GM12878 (cell line): ENCODE measurements around the gene CACNA1E. TPM values are rescaled to one million over a fixed set of nuclear protein-coding genes. Genes with fewer than 3 reads are reported as not detected.

ENCODE experiments used
- ATAC-seq: fragments of 200-7000 bp; cut with Tn5 transposase; 3 replicates; pipeline ENCODE4 v1.9.1; 2020; ENCODE audit warnings: mild to moderate bottlenecking, moderate library complexity
- BruUV-seq: library from RNA; stranded (reverse); fragments of 400-500 nt; replicated peaks from 2 replicates; lab custom pipeline; 2021; lab: Mats Ljungman, UMichigan
- CTCF ChIA-PET: fragments of 300-600 bp; sonication (Branson Sonifier 250); formaldehyde crosslinking; extraction: SDS; loops from one replicate; lab custom pipeline; 2021; ENCODE audit warnings: inconsistent platforms; lab: Yijun Ruan, JAX
- POLR2A ChIA-PET: fragments of 350-600 bp; formaldehyde crosslinking; extraction: SDS; loops from one replicate; lab custom pipeline; 2021; ENCODE audit warnings: inconsistent platforms; lab: Charles Lee
- RAD21 ChIA-PET: fragments of 300-600 bp; sonication (Branson Sonifier 250); formaldehyde crosslinking; loops from one replicate; lab custom pipeline; 2023; ENCODE audit warnings: antibody characterized with exemption; ENCODE audit not compliant: unreplicated experiment; lab: Charles Lee
- SMC1A ChIA-PET: fragments of 300-600 bp; sonication (Branson Sonifier 250); formaldehyde crosslinking; loops from one replicate; lab custom pipeline; 2023; ENCODE audit not compliant: unreplicated experiment, uncharacterized antibody; lab: Charles Lee
- DNase-seq: peaks from one replicate; pipeline ENCODE4 v3.0.0-alpha.2; 2011; ENCODE audit warnings: low read depth, low spot score
- FAIRE-seq: peaks from 3 replicates; lab custom pipeline; 2011; peaks lifted over from hg19 to GRCh38; lab: Jason Lieb, UNC
- H2AFZ ChIP-seq: 2 replicates; pipeline ENCODE4 v1.6.0; 2011; ENCODE audit warnings: low read depth, low read length, control low read depth; ENCODE audit not compliant: control insufficient read depth
- H3K27ac ChIP-seq: 2 replicates; pipeline ENCODE4 v1.5.1; 2011; ENCODE audit warnings: control low read depth; ENCODE audit not compliant: control insufficient read depth, insufficient read depth
- H3K27me3 ChIP-seq, 2 experiments: replicated peaks in 1 of 2; 2 replicates each; pipeline versions ENCODE4 v1.6.0 to v1.6.1; 2011; ENCODE audit warnings: low read length in 1 of 2; ENCODE audit not compliant: control insufficient read depth in 2 of 2, insufficient read depth in 2 of 2
- H3K36me3 ChIP-seq, 2 experiments: 2 replicates each; pipeline ENCODE4 v1.5.1; 2011; ENCODE audit warnings: low read length in 1 of 2; ENCODE audit not compliant: control insufficient read depth in 2 of 2, insufficient read depth in 2 of 2
- H3K4me1 ChIP-seq: 2 replicates; pipeline ENCODE4 v1.6.1; 2011; ENCODE audit warnings: mild to moderate bottlenecking, low read length, moderate library complexity, mixed read lengths; ENCODE audit not compliant: control insufficient read depth, insufficient read depth
- H3K4me2 ChIP-seq: 2 replicates; pipeline ENCODE4 v1.6.0; 2011; ENCODE audit warnings: control low read depth; ENCODE audit not compliant: control insufficient read depth, insufficient read depth
- H3K4me3 ChIP-seq: fragments of 200-600 bp; sonication (generic); 2 replicates; pipeline ENCODE4 v1.5.1; 2016
- H3K79me2 ChIP-seq: 2 replicates; pipeline ENCODE4 v1.6.0; 2011; ENCODE audit warnings: low read length; ENCODE audit not compliant: control insufficient read depth, insufficient read depth
- H3K9ac ChIP-seq: 2 replicates; pipeline ENCODE4 v1.8.0; 2011; ENCODE audit warnings: low read length, control low read depth, mixed read lengths; ENCODE audit not compliant: control insufficient read depth, insufficient read depth
- H3K9me3 ChIP-seq: replicated peaks from 3 replicates; pipeline ENCODE4 v1.5.1; 2011; ENCODE audit warnings: mild to moderate bottlenecking, low read length; ENCODE audit not compliant: control insufficient read depth, insufficient read depth
- H4K20me1 ChIP-seq: 2 replicates; pipeline ENCODE4 v1.6.0; 2011; ENCODE audit not compliant: control insufficient read depth, insufficient read depth
- EGR1 ChIP-seq, 2 experiments: IDR thresholded peaks; 1 replicate in 1 of 2; 2 replicates in 1 of 2; pipeline ENCODE4 v1.6.1; 2011 to 2012; ENCODE audit warnings: low read depth in 2 of 2, low read length in 2 of 2, borderline replicate concordance in 1 of 2, mild to moderate bottlenecking in 1 of 2, moderate library complexity in 1 of 2
- EZH2 ChIP-seq: IDR thresholded peaks from 2 replicates; pipeline ENCODE4 v1.6.1; 2012; ENCODE audit warnings: low read depth, mild to moderate bottlenecking, control low read depth, inconsistent platforms, low read length, borderline replicate concordance; ENCODE audit not compliant: control insufficient read depth
- HCFC1 ChIP-seq: fragments of 150-350 bp; IDR thresholded peaks from 2 replicates; pipeline ENCODE4 v1.6.1; 2014; ENCODE audit warnings: low read length
- MYC ChIP-seq: IDR thresholded peaks from 2 replicates; pipeline ENCODE4 v1.6.1; 2011; ENCODE audit warnings: mild to moderate bottlenecking, low read length, moderate library complexity, inconsistent platforms; ENCODE audit not compliant: insufficient read depth, insufficient replicate concordance, insufficient read length, severe bottlenecking
- POLR2A ChIP-seq: IDR thresholded peaks from 2 replicates; pipeline ENCODE4 v1.6.1; 2011; ENCODE audit warnings: low read depth, mild to moderate bottlenecking, low read length
- RAD21 ChIP-seq: IDR thresholded peaks from 2 replicates; pipeline ENCODE4 v1.6.1; 2011; ENCODE audit warnings: mild to moderate bottlenecking, low read depth, low read length, moderate library complexity; ENCODE audit not compliant: insufficient read depth
- RAD51 ChIP-seq: fragments of 450-650 bp; IDR thresholded peaks from 2 replicates; pipeline ENCODE4 v1.6.1; 2016; ENCODE audit warnings: moderate library complexity, mild to moderate bottlenecking, inconsistent platforms
- RCOR1 ChIP-seq: conservative IDR thresholded peaks from 2 replicates; pipeline ENCODE4 v1.6.1; 2012; ENCODE audit warnings: low read depth, low read length, improper control_type of control experiment
- SMAD5 ChIP-seq: IDR thresholded peaks from 2 replicates; pipeline ENCODE4 v1.6.1; 2016; ENCODE audit warnings: antibody characterized with exemption, low read depth
- SUPT20H ChIP-seq: IDR thresholded peaks from 2 replicates; pipeline ENCODE4 v1.6.1; 2011; ENCODE audit warnings: low read depth, mild to moderate bottlenecking, low read length, moderate library complexity, borderline replicate concordance; ENCODE audit not compliant: control insufficient read depth
- USF2 ChIP-seq: IDR thresholded peaks from 2 replicates; pipeline ENCODE4 v1.6.1; 2011; ENCODE audit warnings: low read depth, low read length, improper control_type of control experiment, borderline replicate concordance
- WRNIP1 ChIP-seq: IDR thresholded peaks from 2 replicates; pipeline ENCODE4 v1.6.1; 2011; ENCODE audit warnings: low read depth, low read length, improper control_type of control experiment, borderline replicate concordance
- ZBTB4 ChIP-seq: fragments of 450-650 bp; formaldehyde crosslinking; IDR thresholded peaks from 2 replicates; pipeline ENCODE4 v1.4.0; 2022; ENCODE audit warnings: mild to moderate bottlenecking, moderate library complexity
- WGBS: methylation state at CpG from one replicate; pipeline ENCODE4 v1.1.6; 2016; ENCODE audit warnings: low lambda C conversion rate; ENCODE audit not compliant: insufficient replicate concordance, insufficient coverage; ENCODE audit errors: missing lambda C conversion rate; 5-methylcytosine and 5-hydroxymethylcytosine counted together
- in situ Hi-C: fragments of 300-500 bp; cut with MboI; formaldehyde crosslinking; loops from 9 replicates; pipeline ENCODE4 v1.14.3; 2018; ENCODE audit warnings: mixed read lengths
- intact Hi-C: fragments of 100-400 bp; cut with micrococcal nuclease; formaldehyde crosslinking; loops from one replicate; pipeline ENCODE4 v1.14.2; 2022; ENCODE audit not compliant: unreplicated experiment
- polyA plus RNA-seq, 11 experiments: library from polyadenylated mRNA; depleted of rRNA in 4 of 11; unstranded in 6 of 11; stranded (reverse) in 5 of 11; fragments of >200 nt; fragmentation: Nextera tagmentation in 4 of 11; fragmentation: Illumina TruSeq in 1 of 11; extraction: Ambion mirVana in 4 of 11; extraction: Trizol in 1 of 11; gene quantifications; 1 replicate in 1 of 11; 2 replicates in 10 of 11; pipeline versions ENCODE4 v1.2.1 to v1.2.3, GENCODE V29; 2011 to 2016; ENCODE audit warnings: inconsistent platforms in 2 of 11, missing spikeins in 2 of 11, low read depth in 1 of 11
- total RNA-seq, 4 experiments: library from RNA; depleted of rRNA in 3 of 4; stranded (reverse); fragments of >200 nt in 3 of 4; fragmentation: Illumina TruSeq in 1 of 4; extraction: Trizol in 1 of 4; gene quantifications; 2 replicates each; pipeline versions ENCODE4 v1.2.1 to v1.2.3, GENCODE V29; 2013 to 2021
- TF ChIP-seq, protein P1 (sequence below): fragments of 450-650 bp; IDR thresholded peaks from 2 replicates; pipeline ENCODE4 v1.6.1; 2014; ENCODE audit warnings: mild to moderate bottlenecking
- TF ChIP-seq, protein P2 (sequence below): fragments of 450-650 bp; IDR thresholded peaks from 2 replicates; pipeline ENCODE4 v1.6.1; 2017; ENCODE audit warnings: mild to moderate bottlenecking

The CACNA1E gene
- total and polyA plus RNA-seq, 10 of the 15 experiments (the other 5 are each of a cell fraction or from before 2014, with no cell fraction given): 0.57 to 22.0 (median 8.5) TPM

GRCh38 chr1:181500636-181501035 lies 17.3 kb downstream of the CACNA1E start:
- intact Hi-C loops: no loop called here

More at GRCh38 chr1:181500636-181501035, 17.3 kb downstream of the CACNA1E start:
- no peaks in the 10 kb centered on the region; the same call in 1 of the 2 replicates for H3K79me2 ChIP-seq
- in situ Hi-C loops: no loop called here
- ATAC-seq: no peak
- CTCF ChIA-PET: interaction anchor here (2.0 kb wide), 1 partner anchor 15 kb away, joined by 8 read pairs; no protein-coding TSS in a partner anchor
- TF ChIP-seq POLR2A (no peak), EZH2 (no peak), RAD21 (no peak), EGR1 (IDR thresholded peaks at IDR 0.05; ENCODE audit: borderline replicate concordance in 1 of 2, low read depth in 2 of 2, low read length in 2 of 2) (no peak), ZBTB4 (CRISPR knock-in tag) (no peak), RCOR1 (no peak), SUPT20H (no peak), SMAD5 (no peak), HCFC1 (no peak), RAD51 (no peak), USF2 (no peak), WRNIP1 (no peak), MYC (no peak)
- TF ChIP-seq, protein P1, sequence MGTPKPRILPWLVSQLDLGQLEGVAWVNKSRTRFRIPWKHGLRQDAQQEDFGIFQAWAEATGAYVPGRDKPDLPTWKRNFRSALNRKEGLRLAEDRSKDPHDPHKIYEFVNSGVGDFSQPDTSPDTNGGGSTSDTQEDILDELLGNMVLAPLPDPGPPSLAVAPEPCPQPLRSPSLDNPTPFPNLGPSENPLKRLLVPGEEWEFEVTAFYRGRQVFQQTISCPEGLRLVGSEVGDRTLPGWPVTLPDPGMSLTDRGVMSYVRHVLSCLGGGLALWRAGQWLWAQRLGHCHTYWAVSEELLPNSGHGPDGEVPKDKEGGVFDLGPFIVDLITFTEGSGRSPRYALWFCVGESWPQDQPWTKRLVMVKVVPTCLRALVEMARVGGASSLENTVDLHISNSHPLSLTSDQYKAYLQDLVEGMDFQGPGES: no peak
- TF ChIP-seq, protein P2, sequence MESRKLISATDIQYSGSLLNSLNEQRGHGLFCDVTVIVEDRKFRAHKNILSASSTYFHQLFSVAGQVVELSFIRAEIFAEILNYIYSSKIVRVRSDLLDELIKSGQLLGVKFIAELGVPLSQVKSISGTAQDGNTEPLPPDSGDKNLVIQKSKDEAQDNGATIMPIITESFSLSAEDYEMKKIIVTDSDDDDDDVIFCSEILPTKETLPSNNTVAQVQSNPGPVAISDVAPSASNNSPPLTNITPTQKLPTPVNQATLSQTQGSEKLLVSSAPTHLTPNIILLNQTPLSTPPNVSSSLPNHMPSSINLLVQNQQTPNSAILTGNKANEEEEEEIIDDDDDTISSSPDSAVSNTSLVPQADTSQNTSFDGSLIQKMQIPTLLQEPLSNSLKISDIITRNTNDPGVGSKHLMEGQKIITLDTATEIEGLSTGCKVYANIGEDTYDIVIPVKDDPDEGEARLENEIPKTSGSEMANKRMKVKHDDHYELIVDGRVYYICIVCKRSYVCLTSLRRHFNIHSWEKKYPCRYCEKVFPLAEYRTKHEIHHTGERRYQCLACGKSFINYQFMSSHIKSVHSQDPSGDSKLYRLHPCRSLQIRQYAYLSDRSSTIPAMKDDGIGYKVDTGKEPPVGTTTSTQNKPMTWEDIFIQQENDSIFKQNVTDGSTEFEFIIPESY: no peak
- TF ChIP-seq, all 136 proteins: peak for 0
- Histone ChIP-seq H3K27ac (no peak overlapping the region), H3K4me1 (peaks cover 28% of the 10 kb centered on the region), H4K20me1 (no peaks in the 10 kb centered on the region), H3K36me3 (peaks cover 0 to 2% of the 10 kb centered on the region in 2 experiments; a peak in 1 of 4 replicates), H2AFZ (no peak overlapping the region), H3K27me3 (no peaks in the 10 kb centered on the region), H3K9me3 (peaks cover 12% of the 10 kb centered on the region; the same call in 2 of the 3 replicates), H3K9ac (no peak overlapping the region), H3K4me3 (no peak overlapping the region), H3K4me2 (no peak overlapping the region)
- RAD21 ChIA-PET: interaction anchor here (5.0 kb wide), 1 partner anchor 14 kb away, joined by 41 read pairs; no protein-coding TSS in a partner anchor
- FAIRE-seq (no peak), DNase-seq (no peak)
- WGBS: 82% methylated on average over 2 of the region's 2 CpGs
- BruUV-seq: no TSS peak
- SMC1A ChIA-PET: interaction anchor here (1.1 to 5.2 kb wide), 3 partner anchors 11 to 20 kb away, joined by 3 to 32 read pairs (median 17); no protein-coding TSS in a partner anchor
- POLR2A ChIA-PET: no interaction called here
